Progenitor cell of endocrine pancreas (in vitro differentiated cells): ENCODE data around the gene SPRED2. TPM values are rescaled to one million over a fixed set of nuclear protein-coding genes. Genes with fewer than 3 reads are reported as not detected.
"Not testable (repeated sequence)": the region's sequence is repeated elsewhere in the genome, so short reads cannot be mapped to it uniquely, and the experiment has no call there.

Source experiments
- DNase-seq: peaks from one replicate; pipeline ENCODE4 v3.0.0; 2021; ENCODE audit warnings: low spot score; ENCODE audit not compliant: unreplicated experiment
- H3K27ac Mint-ChIP-seq: 2 replicates; pipeline ENCODE4 v1.8.0; 2021; ENCODE audit warnings: mild to moderate bottlenecking, moderate library complexity, mixed read lengths
- H3K27me3 Mint-ChIP-seq: 2 replicates; pipeline ENCODE4 v1.8.0; 2021; ENCODE audit warnings: mixed read lengths
- H3K36me3 Mint-ChIP-seq: 2 replicates; pipeline ENCODE4 v1.8.0; 2022; ENCODE audit warnings: mixed read lengths; ENCODE audit not compliant: insufficient read depth
- H3K4me1 Mint-ChIP-seq: 2 replicates; pipeline ENCODE4 v1.8.0; 2021; ENCODE audit warnings: low read depth, mixed read lengths
- H3K4me3 Mint-ChIP-seq: 2 replicates; pipeline ENCODE4 v1.8.0; 2021; ENCODE audit warnings: low read depth, mild to moderate bottlenecking, moderate library complexity, mixed read lengths
- H3K9me3 Mint-ChIP-seq: 2 replicates; pipeline ENCODE4 v1.8.0; 2021; ENCODE audit warnings: low read depth, mixed read lengths
- CTCF ChIP-seq: fragments of 200-600 bp; sonication (generic); IDR thresholded peaks from one replicate; pipeline ENCODE4 v1.5.0; 2021; ENCODE audit warnings: antibody characterized with exemption, mild to moderate bottlenecking; ENCODE audit not compliant: unreplicated experiment
- total RNA-seq: library from RNA; stranded (reverse); gene quantifications from 2 replicates; pipeline ENCODE4 v1.2.1, GENCODE V29; 2021

SPRED2 gene
- total RNA-seq, 1 donor from 2014 or later = 38.6 TPM

- H3K36me3 Mint-ChIP-seq = peaks cover 14% of the 10 kb centered on the region
- no peak for DNase-seq
- H3K4me1 Mint-ChIP-seq = peaks cover 6% of the 10 kb centered on the region
- H3K27ac Mint-ChIP-seq = no peak overlapping the region
- H3K27me3 Mint-ChIP-seq = no peaks in the 10 kb centered on the region
- no peak overlapping the region for H3K4me3 Mint-ChIP-seq
- no peaks in the 10 kb centered on the region for H3K9me3 Mint-ChIP-seq
- no peak for TF ChIP-seq CTCF
Measured at GRCh38 chr2:65344689-65345088, 87.7 kb downstream of the SPRED2 start.

GRCh38 chr2:65344182-65344581, 88.2 kb downstream of the SPRED2 start:
- H3K36me3 Mint-ChIP-seq = peaks cover 14% of the 10 kb centered on the region
- H3K27me3 Mint-ChIP-seq = no peaks in the 10 kb centered on the region
- H3K4me3 Mint-ChIP-seq = no peak overlapping the region
- TF ChIP-seq CTCF = no peak
- no peak for DNase-seq
- H3K27ac Mint-ChIP-seq = no peak overlapping the region
- peaks cover 2% of the 10 kb centered on the region for H3K4me1 Mint-ChIP-seq
- no peaks in the 10 kb centered on the region for H3K9me3 Mint-ChIP-seq

DNA sequence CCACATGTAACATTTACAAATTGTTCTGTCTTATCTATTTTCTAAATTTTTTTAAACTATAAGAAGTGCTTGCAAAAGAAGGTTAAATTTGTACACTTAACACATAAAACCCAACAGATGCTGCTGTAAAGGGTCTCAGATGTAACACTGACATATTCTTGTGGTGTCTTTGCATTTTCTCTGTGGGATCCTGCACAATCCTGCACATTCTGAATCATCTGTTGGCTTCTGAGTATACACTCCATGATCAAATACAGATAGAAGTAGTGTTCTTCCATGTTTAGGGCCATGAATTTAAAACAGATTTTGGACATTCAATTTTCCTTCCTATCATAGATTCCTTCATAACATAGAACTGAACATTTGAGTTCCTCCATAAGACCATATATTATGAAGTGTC, 89.0 kb downstream of the SPRED2 start:
- DNase-seq = no peak
- Mint-ChIP-seq H3K27ac (no peak overlapping the region), H3K4me3 (no peak overlapping the region), H3K36me3 (peaks cover 14% of the 10 kb centered on the region), H3K27me3 (no peaks in the 10 kb centered on the region), H3K4me1 (peaks cover 2% of the 10 kb centered on the region), H3K9me3 (no peaks in the 10 kb centered on the region)
- TF ChIP-seq CTCF = no peak

DNA sequence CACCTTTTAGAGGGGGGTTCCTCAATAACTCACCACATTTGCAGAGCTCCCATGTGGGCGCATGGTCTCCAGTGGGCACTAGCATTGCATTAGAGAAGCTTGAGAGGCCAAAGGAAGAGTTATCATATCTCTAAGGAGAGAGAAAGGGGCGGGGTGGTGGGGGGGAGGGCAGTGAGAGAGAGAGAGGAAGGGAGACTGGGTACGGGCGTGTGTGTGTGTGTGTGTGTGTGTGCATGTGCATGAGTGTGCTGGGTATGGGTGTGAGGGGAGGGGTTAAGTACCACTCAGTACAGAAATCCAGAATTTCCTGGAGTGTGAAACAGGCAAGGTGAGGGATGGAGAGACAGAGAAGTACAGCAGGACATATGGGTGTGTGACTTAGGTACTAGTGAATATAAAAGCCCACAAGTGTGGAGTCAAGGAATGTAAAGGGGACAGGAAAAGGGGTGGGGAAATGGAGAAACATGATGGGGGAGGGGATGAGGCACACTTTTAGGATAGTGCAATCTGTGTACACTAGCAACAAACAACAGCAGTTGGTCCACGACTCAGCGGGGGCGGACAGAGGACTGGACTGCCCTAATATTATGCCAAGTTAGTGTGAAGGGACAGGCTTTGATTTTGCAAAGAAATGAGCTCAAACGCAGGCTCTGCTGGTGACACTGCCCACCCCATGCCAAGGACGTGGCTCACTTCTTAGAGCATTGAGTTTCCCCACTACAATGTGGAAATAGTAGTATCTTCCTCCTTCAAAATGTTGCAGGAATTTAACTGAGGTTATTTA, 91.3 kb downstream of the SPRED2 start:
- no peak overlapping the region for H3K4me3 Mint-ChIP-seq
- peaks cover 2% of the 10 kb centered on the region for H3K4me1 Mint-ChIP-seq
- no peak for TF ChIP-seq CTCF
- H3K9me3 Mint-ChIP-seq = no peaks in the 10 kb centered on the region
- peaks cover 20% of the 10 kb centered on the region for H3K36me3 Mint-ChIP-seq
- no peak overlapping the region for H3K27ac Mint-ChIP-seq
- DNase-seq = no peak
- no peaks in the 10 kb centered on the region for H3K27me3 Mint-ChIP-seq

DNA sequence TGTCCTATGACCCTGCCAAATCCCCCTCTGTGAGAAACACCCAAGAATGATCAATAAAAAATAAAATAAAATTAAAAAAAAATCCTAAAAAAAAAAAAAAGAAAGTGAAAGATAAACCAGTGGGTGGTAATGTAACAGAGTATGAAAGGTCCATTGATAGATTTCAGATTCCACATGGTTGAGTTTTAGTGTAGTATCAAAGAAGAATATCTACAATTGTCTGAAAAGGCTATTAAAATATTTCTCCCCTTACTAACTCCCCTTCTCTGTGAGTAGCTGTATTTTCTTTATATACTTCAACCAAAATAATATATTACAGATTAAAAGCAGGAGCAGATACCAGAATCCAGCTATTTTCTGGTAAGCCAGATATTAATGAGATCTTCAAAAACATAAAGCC, 92.8 kb downstream of the SPRED2 start:
- no peak for TF ChIP-seq CTCF
- DNase-seq = no peak
- no peak overlapping the region for H3K4me3 Mint-ChIP-seq
- peaks cover 22% of the 10 kb centered on the region for H3K36me3 Mint-ChIP-seq
- no peaks in the 10 kb centered on the region for H3K9me3 Mint-ChIP-seq
- peaks cover 2% of the 10 kb centered on the region for H3K4me1 Mint-ChIP-seq
- H3K27me3 Mint-ChIP-seq = no peaks in the 10 kb centered on the region
- H3K27ac Mint-ChIP-seq = no peak overlapping the region

DNA sequence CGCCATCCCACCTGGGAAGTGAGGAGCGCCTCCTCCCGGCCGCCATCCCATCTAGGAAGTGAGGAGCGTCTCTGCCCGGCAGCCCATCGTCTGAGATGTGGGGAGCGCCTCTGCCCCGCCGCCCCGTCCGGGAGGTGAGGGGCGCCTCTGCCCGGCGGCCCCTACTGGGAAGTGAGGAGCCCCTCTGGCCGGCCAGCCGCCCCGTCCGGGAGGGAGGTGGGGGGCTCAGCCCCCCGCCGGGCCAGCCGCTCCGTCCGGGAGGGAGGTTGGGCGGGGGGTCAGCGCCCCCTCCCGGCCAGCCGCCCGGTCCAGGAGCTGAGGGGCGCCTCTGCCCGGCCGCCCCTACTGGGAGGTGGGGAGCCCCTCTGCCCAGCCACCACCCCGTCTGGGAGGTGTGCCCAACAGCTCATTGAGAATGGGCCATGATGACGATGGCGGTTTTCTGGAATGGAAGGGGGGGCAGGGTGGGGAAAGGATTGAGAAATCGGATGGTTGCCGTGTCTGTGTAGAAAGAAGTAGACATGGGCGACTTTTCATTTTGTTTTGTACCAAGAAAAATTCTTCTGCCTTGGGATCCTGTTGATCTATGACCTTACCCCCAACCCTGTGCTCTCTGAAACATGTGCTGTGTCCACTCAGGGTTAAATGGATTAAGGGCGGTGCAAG, 93.4 kb downstream of the SPRED2 start:
- not testable (repeated sequence) for H3K9me3 Mint-ChIP-seq, H3K4me3 Mint-ChIP-seq, H3K4me1 Mint-ChIP-seq, H3K27me3 Mint-ChIP-seq, H3K27ac Mint-ChIP-seq, DNase-seq
- peaks cover 23% of the 10 kb centered on the region for H3K36me3 Mint-ChIP-seq

DNA sequence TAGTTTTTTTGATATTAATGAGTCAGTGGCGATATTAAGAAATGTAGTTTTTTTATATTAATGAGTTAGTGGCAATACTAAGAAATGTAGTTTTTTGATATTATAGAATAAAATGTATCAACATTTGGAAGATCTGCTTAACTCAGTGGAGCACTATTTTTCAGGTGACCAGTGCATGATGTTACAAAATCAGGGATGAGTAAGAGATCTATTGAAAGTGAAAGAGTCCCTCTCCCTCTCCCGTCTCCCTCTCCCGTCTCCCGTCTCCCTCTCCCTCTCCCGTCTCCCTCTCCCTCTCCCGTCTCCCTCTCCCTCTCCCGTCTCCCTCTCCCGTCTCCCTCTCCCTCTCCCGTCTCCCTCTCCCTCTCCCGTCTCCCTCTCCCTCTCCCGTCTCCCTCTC, 94.5 kb downstream of the SPRED2 start:
- H3K4me1 Mint-ChIP-seq, H3K9me3 Mint-ChIP-seq, H3K4me3 Mint-ChIP-seq, DNase-seq, H3K27ac Mint-ChIP-seq, H3K27me3 Mint-ChIP-seq: not testable (repeated sequence)
- H3K36me3 Mint-ChIP-seq = peaks cover 27% of the 10 kb centered on the region
